ENCODE measurements around the gene FGF12. TPM values are rescaled to one million over a fixed set of nuclear protein-coding genes. Genes with fewer than 3 reads are reported as not detected.

FGF12 gene
- total RNA-seq, 2 experiments from 2014 or later: 0.06 to 1.7 TPM

- ChIA-PET CTCF (ENCODE audit: unreplicated experiment) (no interaction called here), POLR2A (no interaction called here)
- TF ChIP-seq EZH2phosphoT487 (IDR thresholded peaks at IDR 0.05; ENCODE audit: borderline replicate concordance, low read depth, low read length): no peak
- TF ChIP-seq CTCF (conservative IDR thresholded peaks at IDR 0.05; ENCODE audit: low read length): no peak
- H2AFZ ChIP-seq (ENCODE audit: low read length): no peak overlapping the region
- intact Hi-C loops (cut with micrococcal nuclease; ENCODE audit: unreplicated experiment): no loop called here
- no peaks in the 10 kb centered on the region for H3K36me3 ChIP-seq (ENCODE audit: insufficient read depth, low read length)
- H3K79me2 ChIP-seq (ENCODE audit: insufficient read depth, low read depth, low read length): no peaks in the 10 kb centered on the region
- H3K27ac ChIP-seq (ENCODE audit: low read depth, low read length, poor library complexity, severe bottlenecking): no peak overlapping the region
- no peaks in the 10 kb centered on the region for H3K9me2 ChIP-seq (ENCODE audit: insufficient read depth, low read length)
- no peaks in the 10 kb centered on the region for H3K9me3 ChIP-seq (ENCODE audit: low read length)
- no peak overlapping the region for H3K4me3 ChIP-seq (ENCODE audit: low read depth, low read length, poor library complexity, severe bottlenecking)
- no peaks in the 10 kb centered on the region for H3K4me1 ChIP-seq (ENCODE audit: insufficient read depth, low read length, poor library complexity, severe bottlenecking)
- H4K20me1 ChIP-seq (ENCODE audit: insufficient read depth, low read length): no peaks in the 10 kb centered on the region
- no TSS peak for BruUV-seq (replicated peaks)
- no peak for DNase-seq (ENCODE audit: low spot score)
- no peak overlapping the region for H3K4me2 ChIP-seq (ENCODE audit: low read length)
Observed at GRCh38 chr3:192758654-192759053, 31.3 kb upstream of the FGF12 start.

GRCh38 chr3:192751148-192751547, 23.8 kb upstream of the FGF12 start:
- TF ChIP-seq EZH2phosphoT487 (IDR thresholded peaks at IDR 0.05; ENCODE audit: borderline replicate concordance, low read depth, low read length): no peak
- no peak for TF ChIP-seq CTCF (conservative IDR thresholded peaks at IDR 0.05; ENCODE audit: low read length)
- CTCF ChIA-PET (ENCODE audit: unreplicated experiment): no interaction called here
- Histone ChIP-seq H3K4me2 (ENCODE audit: low read length) (no peak overlapping the region), H3K9me3 (ENCODE audit: low read length) (no peaks in the 10 kb centered on the region), H3K9me2 (ENCODE audit: insufficient read depth, low read length) (no peaks in the 10 kb centered on the region), H4K20me1 (ENCODE audit: insufficient read depth, low read length) (no peaks in the 10 kb centered on the region), H3K79me2 (ENCODE audit: insufficient read depth, low read depth, low read length) (no peaks in the 10 kb centered on the region), H3K27ac (ENCODE audit: low read depth, low read length, poor library complexity, severe bottlenecking) (no peak overlapping the region), H3K4me1 (ENCODE audit: insufficient read depth, low read length, poor library complexity, severe bottlenecking) (no peaks in the 10 kb centered on the region), H2AFZ (ENCODE audit: low read length) (no peak overlapping the region), H3K4me3 (ENCODE audit: low read depth, low read length, poor library complexity, severe bottlenecking) (no peak overlapping the region), H3K36me3 (ENCODE audit: insufficient read depth, low read length) (no peaks in the 10 kb centered on the region)
- DNase-seq (ENCODE audit: low spot score): no peak
- intact Hi-C loops (cut with micrococcal nuclease; ENCODE audit: unreplicated experiment): no loop called here
- POLR2A ChIA-PET: no interaction called here
- BruUV-seq (replicated peaks): no TSS peak

GRCh38 chr3:192750201-192750600, 22.9 kb upstream of the FGF12 start:
- H3K9me2 ChIP-seq (ENCODE audit: insufficient read depth, low read length): no peaks in the 10 kb centered on the region
- no peaks in the 10 kb centered on the region for H4K20me1 ChIP-seq (ENCODE audit: insufficient read depth, low read length)
- H3K27ac ChIP-seq (ENCODE audit: low read depth, low read length, poor library complexity, severe bottlenecking): no peak overlapping the region
- H3K9me3 ChIP-seq (ENCODE audit: low read length): no peaks in the 10 kb centered on the region
- H3K36me3 ChIP-seq (ENCODE audit: insufficient read depth, low read length): no peaks in the 10 kb centered on the region
- DNase-seq (ENCODE audit: low spot score): no peak
- H2AFZ ChIP-seq (ENCODE audit: low read length): no peak overlapping the region
- no peak overlapping the region for H3K4me3 ChIP-seq (ENCODE audit: low read depth, low read length, poor library complexity, severe bottlenecking)
- no peak for TF ChIP-seq CTCF (conservative IDR thresholded peaks at IDR 0.05; ENCODE audit: low read length)
- TF ChIP-seq EZH2phosphoT487 (IDR thresholded peaks at IDR 0.05; ENCODE audit: borderline replicate concordance, low read depth, low read length): no peak
- BruUV-seq (replicated peaks): no TSS peak
- intact Hi-C loops (cut with micrococcal nuclease; ENCODE audit: unreplicated experiment): no loop called here
- H3K4me1 ChIP-seq (ENCODE audit: insufficient read depth, low read length, poor library complexity, severe bottlenecking): no peaks in the 10 kb centered on the region
- CTCF ChIA-PET (ENCODE audit: unreplicated experiment): no interaction called here
- POLR2A ChIA-PET: interaction anchor here (0.6 kb wide), 1 partner anchor 1278 kb away, joined by 3 read pairs; no protein-coding TSS in a partner anchor
- no peak overlapping the region for H3K4me2 ChIP-seq (ENCODE audit: low read length)
- no peaks in the 10 kb centered on the region for H3K79me2 ChIP-seq (ENCODE audit: insufficient read depth, low read depth, low read length)

Measured in OCI-LY7 (cell line).